GM21825 (cell line): ENCODE data around the gene ZMIZ2.
"Not testable (repeated sequence)": the region's sequence is repeated elsewhere in the genome, so short reads cannot be mapped to it uniquely, and the experiment has no call there.

ENCODE experiments used
- ATAC-seq: cut with Tn5 transposase; IDR thresholded peaks from one replicate; pipeline ENCODE4 v1.9.1; 2021; ENCODE audit warnings: mild to moderate bottlenecking, moderate library complexity; ENCODE audit not compliant: unreplicated experiment

Gene ZMIZ2

DNA sequence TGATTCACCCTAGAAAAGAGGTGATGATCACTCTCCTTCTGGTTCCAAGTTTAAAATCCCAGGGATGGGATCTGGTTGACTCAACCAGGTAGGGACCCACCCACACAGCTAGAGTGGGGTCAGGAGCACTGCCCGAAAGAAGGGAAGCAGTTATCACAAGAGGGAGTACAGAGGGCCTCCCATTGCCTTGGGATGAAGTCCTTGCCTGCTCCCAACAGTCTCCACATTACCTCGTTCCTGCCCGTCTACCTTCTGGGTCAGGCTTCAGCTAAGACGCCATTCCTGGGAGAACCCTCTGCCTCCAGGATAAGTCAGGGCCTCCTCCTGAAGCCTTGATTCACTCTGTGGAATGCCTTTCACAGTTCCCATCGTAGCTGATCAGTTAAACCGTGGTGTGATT, 23.8 kb downstream of the ZMIZ2 start:
- ATAC-seq: no peak

GRCh38 chr7:44772867-44773266, 24.2 kb downstream of the ZMIZ2 start:
- ATAC-seq: no peak

- not testable (repeated sequence) for ATAC-seq
Measured at GRCh38 chr7:44774486-44774885, 25.8 kb downstream of the ZMIZ2 start.

DNA sequence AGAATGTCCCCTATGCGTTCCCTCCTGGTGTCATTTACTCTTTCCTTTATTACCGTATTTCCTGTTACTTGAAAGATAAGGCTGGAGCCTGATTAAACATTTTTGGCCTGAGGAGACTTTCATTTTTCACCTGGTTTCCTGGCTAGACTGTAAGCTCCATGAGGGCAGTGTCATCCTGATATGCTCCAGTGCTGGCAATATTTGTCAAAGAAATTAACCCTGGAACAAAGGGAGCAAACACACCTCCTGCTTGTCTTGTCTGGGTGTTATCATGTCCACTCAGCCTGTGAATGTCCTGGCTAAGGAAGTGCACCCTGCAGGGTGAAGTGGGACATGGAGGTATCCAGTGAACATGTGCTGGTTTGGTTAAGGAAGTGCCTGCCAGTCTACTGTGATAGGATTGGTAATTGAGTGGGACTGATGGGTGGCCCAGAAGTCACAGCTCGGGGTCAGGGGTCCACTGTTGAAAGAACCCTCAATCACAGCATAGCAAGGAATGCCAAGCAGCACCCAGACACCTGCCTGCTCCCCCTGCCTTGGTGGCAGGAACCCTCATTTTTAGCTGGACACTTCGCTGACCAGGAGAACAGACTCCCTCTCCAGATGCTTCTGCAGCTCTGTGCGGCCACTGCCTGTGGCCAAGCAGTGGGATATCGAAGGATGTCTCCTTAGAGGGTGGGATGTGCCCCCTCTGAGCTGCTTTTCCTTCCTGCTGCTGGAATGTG, 26.9 kb downstream of the ZMIZ2 start:
- ATAC-seq: no peak

GRCh38 chr7:44776211-44776610, 27.6 kb downstream of the ZMIZ2 start:
- ATAC-seq: no peak

DNA sequence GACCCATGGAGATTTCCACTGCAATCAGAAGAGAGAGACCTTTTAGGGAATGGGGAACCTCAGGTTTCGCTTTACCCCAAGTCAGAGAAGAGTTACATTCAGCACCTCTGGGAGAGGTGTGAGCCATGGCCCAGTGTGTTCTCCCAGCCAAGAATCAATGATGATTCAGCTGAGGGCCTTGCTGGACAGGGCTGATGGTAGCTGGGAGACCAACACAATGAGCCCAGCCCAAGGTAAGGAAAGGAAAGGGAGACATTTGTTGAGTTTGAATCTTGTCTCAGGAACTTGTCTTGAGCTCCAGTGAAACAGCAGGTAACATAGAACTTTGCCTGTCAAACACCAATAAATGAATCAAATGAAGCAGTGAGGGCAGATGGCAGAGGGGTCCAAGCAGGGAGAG, 33.8 kb downstream of the ZMIZ2 start:
- ATAC-seq: no peak

GRCh38 chr7:44783407-44783806, 34.8 kb downstream of the ZMIZ2 start:
- no peak for ATAC-seq

DNA sequence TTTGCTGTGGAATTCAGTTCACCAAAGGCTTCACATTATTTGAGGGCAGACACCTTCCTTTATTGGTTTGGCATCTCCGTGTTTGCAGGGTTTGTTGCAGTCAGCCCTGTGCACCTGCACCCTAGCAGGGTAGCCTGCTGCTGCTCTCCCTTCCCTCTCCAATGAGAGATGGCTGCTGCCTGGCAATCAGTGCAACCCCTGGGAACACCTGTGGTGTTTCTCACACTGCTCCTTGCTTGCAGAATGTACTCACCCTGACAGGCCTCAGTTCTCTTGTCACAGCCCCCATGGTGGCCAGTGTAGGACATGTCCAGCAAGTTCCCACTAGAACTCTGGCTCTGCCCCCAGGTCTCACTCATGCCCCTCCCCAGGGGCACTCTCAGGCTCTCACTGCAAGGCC, 35.7 kb downstream of the ZMIZ2 start:
- ATAC-seq: no peak

- not testable (repeated sequence) for ATAC-seq
Measured at GRCh38 chr7:44785218-44785617, 36.6 kb downstream of the ZMIZ2 start.

DNA sequence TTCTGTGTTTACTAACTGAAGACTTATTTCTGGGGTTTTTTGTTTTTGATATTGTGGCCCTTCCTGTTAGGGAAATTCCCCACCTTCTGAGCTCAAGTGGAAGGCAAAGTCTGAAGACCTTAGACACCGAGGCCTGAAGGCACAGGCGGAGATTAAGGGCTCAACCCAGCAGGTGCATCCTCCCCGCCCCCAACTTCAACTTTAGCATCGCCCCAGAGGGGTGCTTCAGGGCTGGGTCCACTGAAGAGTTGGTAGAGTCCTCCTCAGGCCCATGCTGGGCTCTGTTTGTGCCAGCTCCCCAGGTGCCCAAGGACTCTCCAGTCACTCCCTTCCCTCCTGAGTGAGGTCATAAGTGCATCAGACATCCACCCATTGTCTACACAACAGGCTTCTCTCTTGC, 38.4 kb downstream of the ZMIZ2 start:
- no peak for ATAC-seq

DNA sequence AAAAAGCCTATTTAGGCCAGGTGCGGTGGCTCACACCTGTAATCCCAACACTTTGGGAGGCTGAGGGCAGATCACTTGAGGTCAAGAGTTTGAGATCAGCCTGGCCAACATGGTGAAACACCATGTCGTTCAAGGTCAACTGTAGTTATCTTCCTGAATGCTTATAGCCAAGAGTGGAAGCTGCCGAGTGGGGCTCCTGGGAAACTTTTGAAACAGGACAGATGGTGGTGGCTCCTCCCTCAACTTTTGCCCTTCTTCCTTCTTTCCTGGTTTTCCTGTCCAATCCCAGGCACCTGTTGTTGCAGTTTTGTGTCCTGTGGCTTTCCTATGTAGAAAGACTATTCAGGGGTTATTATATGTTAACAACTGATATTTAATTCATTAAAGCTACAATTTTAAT, 39.1 kb downstream of the ZMIZ2 start:
- no peak for ATAC-seq

- ATAC-seq: no peak
Measured at GRCh38 chr7:44789990-44790389, 41.3 kb downstream of the ZMIZ2 start.

DNA sequence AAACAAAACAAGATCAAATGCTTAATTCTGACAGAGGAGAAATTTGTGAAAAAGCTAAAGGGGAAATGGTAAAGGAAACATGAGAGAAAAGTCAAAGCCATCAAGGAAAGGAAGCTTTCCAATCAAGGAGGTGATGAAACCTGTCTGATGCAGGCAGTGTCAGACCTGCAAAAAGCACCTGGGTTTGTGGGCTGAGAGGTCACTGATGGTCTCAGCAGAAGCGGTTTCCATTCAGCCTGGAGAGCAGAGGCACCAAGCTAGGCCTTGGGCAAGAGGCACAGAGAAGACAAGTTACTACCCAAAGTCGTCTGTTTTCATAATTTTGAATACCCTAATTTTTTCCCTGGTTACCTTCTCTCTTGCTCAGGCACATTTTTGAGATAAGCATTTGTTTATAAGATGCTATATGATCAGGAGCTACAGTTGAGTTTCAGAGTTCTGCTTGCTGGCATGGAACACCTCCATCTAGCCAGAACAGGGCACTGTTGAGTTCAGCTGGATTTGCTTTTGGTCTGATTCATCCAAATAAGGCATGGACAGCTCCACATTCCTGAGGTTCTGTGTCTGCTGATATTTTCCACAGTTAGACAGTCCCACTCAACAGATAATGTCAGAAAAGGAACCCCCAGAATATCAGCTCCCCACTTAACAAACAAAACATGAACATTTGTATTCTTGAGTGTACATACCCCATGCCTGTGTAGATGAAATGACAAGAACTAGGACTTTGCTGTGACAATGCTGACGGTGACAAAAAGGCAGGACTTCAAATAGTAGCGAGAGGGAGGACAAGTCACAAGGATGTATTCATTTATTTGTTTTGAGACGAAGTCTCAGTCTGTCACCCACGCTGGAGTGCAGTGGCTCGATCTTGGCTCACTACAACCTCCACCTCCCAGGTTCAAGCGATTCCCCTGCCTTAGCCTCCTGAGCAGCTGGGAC, 42.9 kb downstream of the ZMIZ2 start:
- no peak for ATAC-seq

DNA sequence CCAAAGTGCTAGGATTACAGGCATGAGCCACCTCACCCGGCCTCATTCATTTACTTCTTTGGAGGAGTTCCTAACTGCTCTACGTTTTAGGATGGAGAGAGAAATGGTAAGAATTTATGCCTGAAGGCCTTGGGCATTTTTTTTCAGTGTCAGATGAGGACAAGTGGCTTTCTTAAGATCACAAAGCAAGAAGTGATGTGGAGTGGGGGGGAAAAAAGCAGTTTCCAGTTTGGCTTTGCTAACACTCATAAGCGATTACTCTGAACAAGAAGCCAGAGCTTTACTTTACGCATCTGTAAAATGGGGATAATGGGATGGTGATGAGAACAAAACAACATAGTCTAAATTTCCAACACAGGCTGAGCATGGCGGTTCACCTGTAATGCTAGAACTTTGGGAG, 45.3 kb downstream of the ZMIZ2 start:
- ATAC-seq: no peak

DNA sequence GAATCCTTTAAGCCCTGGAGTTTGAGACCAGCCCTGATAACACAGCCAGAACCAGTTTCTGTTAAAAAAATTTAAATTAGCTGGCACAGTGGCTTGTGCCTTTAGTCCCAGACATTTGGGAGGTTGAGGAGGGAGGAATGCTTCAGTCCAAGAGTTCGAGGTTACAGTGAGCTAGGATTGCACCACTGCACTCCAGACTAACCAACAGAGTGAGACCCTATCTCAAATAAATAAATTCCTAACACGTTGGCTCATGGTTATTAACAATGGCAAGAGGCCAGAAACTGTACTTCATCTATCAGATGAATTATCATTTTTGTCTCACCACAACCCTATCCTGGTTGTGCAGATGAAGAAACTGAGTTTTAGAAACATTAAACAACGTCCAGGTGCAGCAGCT, 45.7 kb downstream of the ZMIZ2 start:
- ATAC-seq: no peak

- peak; percentile 23 for ATAC-seq
Measured at GRCh38 chr7:44796034-44796503, 47.4 kb downstream of the ZMIZ2 start.

- peak; percentile 84 for ATAC-seq
Measured at GRCh38 chr7:44796504-44797328, 48.1 kb downstream of the ZMIZ2 start, which contains the start of gene PPIA. TSS of gene PPIA (plus strand) at chr7:44796681. CDS start at chr7:44796725, 44 bp downstream.

DNA sequence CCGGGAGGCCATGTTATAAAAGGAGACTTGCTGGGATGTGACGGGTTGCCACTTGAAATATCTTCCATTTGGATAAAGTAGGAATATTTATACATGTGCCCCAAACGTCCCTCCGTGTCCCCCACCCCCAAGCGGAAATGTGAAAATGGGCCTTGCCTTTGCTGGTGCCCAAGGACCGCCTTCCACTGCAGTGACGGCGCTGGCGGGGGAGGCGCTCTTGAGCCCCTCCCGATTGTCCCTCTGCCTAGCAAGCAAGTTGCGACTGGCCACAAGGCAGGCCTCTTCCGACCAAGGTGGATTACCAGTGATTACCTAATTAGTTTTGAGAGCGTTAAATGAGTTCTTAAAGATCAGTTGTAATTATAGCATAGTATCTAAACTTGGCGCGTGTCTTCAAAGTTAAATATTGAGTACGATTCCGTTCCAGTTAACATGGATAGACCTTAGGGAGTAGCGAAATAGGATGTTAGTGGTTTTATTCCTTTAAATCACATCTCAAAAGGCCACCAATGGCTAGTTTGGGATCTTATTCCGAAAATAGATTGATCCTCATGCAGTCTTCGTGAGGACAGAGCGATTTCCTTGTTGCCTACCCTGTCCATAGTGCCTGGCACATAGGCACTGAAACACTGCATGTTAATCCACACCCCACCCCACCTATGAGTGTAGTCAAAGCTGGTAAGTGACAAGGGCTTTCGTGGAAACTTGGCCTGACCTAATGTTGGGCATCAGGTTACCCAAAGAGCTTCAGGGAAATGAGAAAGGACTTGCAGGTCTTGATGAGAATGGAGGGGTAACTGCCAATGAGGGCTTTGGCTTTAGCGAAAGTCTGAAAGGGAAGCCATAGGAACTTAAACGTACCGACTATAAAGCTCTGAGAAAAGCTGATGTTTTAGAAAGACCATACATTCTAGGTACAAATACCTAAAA, 48.9 kb downstream of the ZMIZ2 start:
- peak; percentile 40 for ATAC-seq

- ATAC-seq: no peak
Measured at GRCh38 chr7:44798649-44799305, 50.1 kb downstream of the ZMIZ2 start.
